ENCODE data around the gene UIMC1.

Gene UIMC1

DNA sequence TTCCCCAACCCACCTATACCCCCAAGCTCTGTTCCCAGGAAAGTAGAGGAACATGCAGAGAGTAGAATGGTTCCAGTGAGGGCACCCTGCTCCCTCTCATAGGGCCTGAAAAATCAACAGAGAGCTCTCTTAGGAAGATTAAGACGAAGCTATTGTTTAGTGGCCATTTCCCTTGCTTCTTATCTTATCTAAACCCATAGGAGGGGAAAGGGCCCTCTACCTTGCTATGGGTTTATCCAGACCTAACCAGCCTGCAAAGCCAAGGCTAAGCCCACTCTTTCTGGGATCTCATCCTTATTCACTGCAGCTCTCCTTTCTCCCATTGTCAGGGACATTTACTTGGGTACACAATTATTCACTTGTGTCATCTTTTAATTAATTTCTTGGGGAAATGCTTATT, 68.1 kb downstream of the UIMC1 start:
- CTCF ChIA-PET: interaction anchor here (1.4 kb wide), 1 partner anchor 278 kb away, joined by 7 read pairs; no protein-coding TSS in a partner anchor
- peaks cover 29 to 74% of the 10 kb centered on the region in 2 experiments for H3K36me3 ChIP-seq (ENCODE audit: control insufficient read depth in 2 of 2, insufficient read depth in 1 of 2, low read length in 2 of 2)

DNA sequence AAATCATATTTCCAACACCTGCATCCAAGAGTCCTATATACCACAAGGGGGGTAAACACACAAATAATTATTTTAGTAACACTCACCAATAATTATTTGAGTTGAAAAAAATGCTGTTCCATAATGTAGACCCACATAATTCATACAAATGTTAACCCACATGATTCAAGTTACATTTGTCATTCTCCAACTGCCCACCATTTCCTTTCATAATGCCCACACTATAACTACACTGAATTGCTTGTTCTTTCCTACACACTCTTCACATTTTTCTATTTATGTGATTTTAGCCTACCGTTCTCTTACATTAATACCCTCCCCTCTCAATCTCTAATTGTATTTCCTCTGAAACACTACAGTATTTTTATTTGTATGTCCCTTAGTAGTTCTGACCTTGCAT, 71.6 kb downstream of the UIMC1 start:
- H3K9me3 ChIP-seq (ENCODE audit: control insufficient read depth, insufficient read depth, low read depth, low read length): no peaks in the 10 kb centered on the region
- TF ChIP-seq, protein P1, sequence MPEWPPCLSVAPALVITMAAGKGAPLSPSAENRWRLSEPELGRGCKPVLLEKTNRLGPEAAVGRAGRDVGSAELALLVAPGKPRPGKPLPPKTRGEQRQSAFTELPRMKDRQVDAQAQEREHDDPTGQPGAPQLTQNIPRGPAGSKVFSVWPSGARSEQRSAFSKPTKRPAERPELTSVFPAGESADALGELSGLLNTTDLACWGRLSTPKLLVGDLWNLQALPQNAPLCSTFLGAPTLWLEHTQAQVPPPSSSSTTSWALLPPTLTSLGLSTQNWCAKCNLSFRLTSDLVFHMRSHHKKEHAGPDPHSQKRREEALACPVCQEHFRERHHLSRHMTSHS (tag by site-specific recombination; IDR thresholded peaks at IDR 0.05): no peak
- TF ChIP-seq EGR2 (tag by site-specific recombination; IDR thresholded peaks at IDR 0.05; ENCODE audit: low read depth): peak; percentile 68; the same call in 1 of the 2 replicates
- peak; percentile 33 for TF ChIP-seq ZFHX2 (tag by site-specific recombination; conservative IDR thresholded peaks at IDR 0.05)
- H3K27ac ChIP-seq (ENCODE audit: extremely low read depth, low read depth, low read length): no peak overlapping the region
- CTCF ChIA-PET: interaction anchor here (0.9 kb wide), 1 partner anchor 277 kb away, joined by 4 read pairs; no protein-coding TSS in a partner anchor
- peaks cover 17 to 71% of the 10 kb centered on the region in 2 experiments for H3K36me3 ChIP-seq (ENCODE audit: control insufficient read depth in 2 of 2, insufficient read depth in 1 of 2, low read length in 2 of 2)
- POLR2A ChIA-PET: no interaction called here
- H3K4me1 ChIP-seq (ENCODE audit: control insufficient read depth, insufficient read depth, low read length): no peaks in the 10 kb centered on the region
- no peak overlapping the region for H3K4me3 ChIP-seq (ENCODE audit: low read depth, low read length)

More for the DNA sequence above, 68.1 kb downstream of the UIMC1 start:
- no peak for TF ChIP-seq ZBTB17 (tag by site-specific recombination; IDR thresholded peaks at IDR 0.05)
- no peak for TF ChIP-seq ZNF510 (tag by site-specific recombination; IDR thresholded peaks at IDR 0.05; ENCODE audit: insufficient replicate concordance)
- no peak for TF ChIP-seq ZNF623 (tag by site-specific recombination; IDR thresholded peaks at IDR 0.05)
- TF ChIP-seq SETDB1 (IDR thresholded peaks at IDR 0.05; ENCODE audit: insufficient read length, low read length): no peak
- TF ChIP-seq ZNF548 (tag by site-specific recombination; IDR thresholded peaks at IDR 0.05): no peak
- no peak for TF ChIP-seq EGR2 (tag by site-specific recombination; IDR thresholded peaks at IDR 0.05; ENCODE audit: low read depth)
- TF ChIP-seq ZNF366 (tag by site-specific recombination; conservative IDR thresholded peaks at IDR 0.05): no peak
- TF ChIP-seq, protein P2, sequence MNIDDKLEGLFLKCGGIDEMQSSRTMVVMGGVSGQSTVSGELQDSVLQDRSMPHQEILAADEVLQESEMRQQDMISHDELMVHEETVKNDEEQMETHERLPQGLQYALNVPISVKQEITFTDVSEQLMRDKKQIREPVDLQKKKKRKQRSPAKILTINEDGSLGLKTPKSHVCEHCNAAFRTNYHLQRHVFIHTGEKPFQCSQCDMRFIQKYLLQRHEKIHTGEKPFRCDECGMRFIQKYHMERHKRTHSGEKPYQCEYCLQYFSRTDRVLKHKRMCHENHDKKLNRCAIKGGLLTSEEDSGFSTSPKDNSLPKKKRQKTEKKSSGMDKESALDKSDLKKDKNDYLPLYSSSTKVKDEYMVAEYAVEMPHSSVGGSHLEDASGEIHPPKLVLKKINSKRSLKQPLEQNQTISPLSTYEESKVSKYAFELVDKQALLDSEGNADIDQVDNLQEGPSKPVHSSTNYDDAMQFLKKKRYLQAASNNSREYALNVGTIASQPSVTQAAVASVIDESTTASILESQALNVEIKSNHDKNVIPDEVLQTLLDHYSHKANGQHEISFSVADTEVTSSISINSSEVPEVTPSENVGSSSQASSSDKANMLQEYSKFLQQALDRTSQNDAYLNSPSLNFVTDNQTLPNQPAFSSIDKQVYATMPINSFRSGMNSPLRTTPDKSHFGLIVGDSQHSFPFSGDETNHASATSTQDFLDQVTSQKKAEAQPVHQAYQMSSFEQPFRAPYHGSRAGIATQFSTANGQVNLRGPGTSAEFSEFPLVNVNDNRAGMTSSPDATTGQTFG (tag by site-specific recombination; IDR thresholded peaks at IDR 0.05; ENCODE audit: borderline replicate concordance): no peak
- no peak for TF ChIP-seq ZNF629 (tag by site-specific recombination; IDR thresholded peaks at IDR 0.05)
- no peak for TF ChIP-seq ZNF596 (tag by site-specific recombination; IDR thresholded peaks at IDR 0.05)
- no peak for TF ChIP-seq ZNF239 (tag by site-specific recombination; IDR thresholded peaks at IDR 0.05)
- TF ChIP-seq, protein P3, sequence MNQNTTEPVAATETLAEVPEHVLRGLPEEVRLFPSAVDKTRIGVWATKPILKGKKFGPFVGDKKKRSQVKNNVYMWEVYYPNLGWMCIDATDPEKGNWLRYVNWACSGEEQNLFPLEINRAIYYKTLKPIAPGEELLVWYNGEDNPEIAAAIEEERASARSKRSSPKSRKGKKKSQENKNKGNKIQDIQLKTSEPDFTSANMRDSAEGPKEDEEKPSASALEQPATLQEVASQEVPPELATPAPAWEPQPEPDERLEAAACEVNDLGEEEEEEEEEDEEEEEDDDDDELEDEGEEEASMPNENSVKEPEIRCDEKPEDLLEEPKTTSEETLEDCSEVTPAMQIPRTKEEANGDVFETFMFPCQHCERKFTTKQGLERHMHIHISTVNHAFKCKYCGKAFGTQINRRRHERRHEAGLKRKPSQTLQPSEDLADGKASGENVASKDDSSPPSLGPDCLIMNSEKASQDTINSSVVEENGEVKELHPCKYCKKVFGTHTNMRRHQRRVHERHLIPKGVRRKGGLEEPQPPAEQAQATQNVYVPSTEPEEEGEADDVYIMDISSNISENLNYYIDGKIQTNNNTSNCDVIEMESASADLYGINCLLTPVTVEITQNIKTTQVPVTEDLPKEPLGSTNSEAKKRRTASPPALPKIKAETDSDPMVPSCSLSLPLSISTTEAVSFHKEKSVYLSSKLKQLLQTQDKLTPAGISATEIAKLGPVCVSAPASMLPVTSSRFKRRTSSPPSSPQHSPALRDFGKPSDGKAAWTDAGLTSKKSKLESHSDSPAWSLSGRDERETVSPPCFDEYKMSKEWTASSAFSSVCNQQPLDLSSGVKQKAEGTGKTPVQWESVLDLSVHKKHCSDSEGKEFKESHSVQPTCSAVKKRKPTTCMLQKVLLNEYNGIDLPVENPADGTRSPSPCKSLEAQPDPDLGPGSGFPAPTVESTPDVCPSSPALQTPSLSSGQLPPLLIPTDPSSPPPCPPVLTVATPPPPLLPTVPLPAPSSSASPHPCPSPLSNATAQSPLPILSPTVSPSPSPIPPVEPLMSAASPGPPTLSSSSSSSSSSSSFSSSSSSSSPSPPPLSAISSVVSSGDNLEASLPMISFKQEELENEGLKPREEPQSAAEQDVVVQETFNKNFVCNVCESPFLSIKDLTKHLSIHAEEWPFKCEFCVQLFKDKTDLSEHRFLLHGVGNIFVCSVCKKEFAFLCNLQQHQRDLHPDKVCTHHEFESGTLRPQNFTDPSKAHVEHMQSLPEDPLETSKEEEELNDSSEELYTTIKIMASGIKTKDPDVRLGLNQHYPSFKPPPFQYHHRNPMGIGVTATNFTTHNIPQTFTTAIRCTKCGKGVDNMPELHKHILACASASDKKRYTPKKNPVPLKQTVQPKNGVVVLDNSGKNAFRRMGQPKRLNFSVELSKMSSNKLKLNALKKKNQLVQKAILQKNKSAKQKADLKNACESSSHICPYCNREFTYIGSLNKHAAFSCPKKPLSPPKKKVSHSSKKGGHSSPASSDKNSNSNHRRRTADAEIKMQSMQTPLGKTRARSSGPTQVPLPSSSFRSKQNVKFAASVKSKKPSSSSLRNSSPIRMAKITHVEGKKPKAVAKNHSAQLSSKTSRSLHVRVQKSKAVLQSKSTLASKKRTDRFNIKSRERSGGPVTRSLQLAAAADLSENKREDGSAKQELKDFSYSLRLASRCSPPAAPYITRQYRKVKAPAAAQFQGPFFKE (tag by site-specific recombination; IDR thresholded peaks at IDR 0.05; ENCODE audit: borderline replicate concordance): no peak
- TF ChIP-seq ZNF404 (tag by site-specific recombination; IDR thresholded peaks at IDR 0.05): no peak
- no peak overlapping the region for H3K4me3 ChIP-seq (ENCODE audit: low read depth, low read length)
- H3K4me1 ChIP-seq (ENCODE audit: control insufficient read depth, insufficient read depth, low read length): no peaks in the 10 kb centered on the region
- H3K27ac ChIP-seq (ENCODE audit: extremely low read depth, low read depth, low read length): no peak overlapping the region
- POLR2A ChIA-PET: no interaction called here
- no peaks in the 10 kb centered on the region for H3K9me3 ChIP-seq (ENCODE audit: control insufficient read depth, insufficient read depth, low read depth, low read length)

Measured in HEK293 (cell line).